Breast epithelium (tissue), 3 donors: ENCODE results near the gene PAX7.

Source experiments
- POLR2A ChIP-seq: fragments of 450-650 bp; IDR thresholded peaks from one replicate; pipeline ENCODE4 v1.6.1; 2016; ENCODE audit warnings: antibody characterized with exemption, mild to moderate bottlenecking, moderate library complexity
- POLR2AphosphoS5 ChIP-seq, 3 donors: sonication (generic); formaldehyde crosslinking; IDR thresholded peaks; one replicate each; pipeline ENCODE4 v1.6.1; 2017; ENCODE audit warnings: antibody characterized with exemption in 3 of 3

DNA sequence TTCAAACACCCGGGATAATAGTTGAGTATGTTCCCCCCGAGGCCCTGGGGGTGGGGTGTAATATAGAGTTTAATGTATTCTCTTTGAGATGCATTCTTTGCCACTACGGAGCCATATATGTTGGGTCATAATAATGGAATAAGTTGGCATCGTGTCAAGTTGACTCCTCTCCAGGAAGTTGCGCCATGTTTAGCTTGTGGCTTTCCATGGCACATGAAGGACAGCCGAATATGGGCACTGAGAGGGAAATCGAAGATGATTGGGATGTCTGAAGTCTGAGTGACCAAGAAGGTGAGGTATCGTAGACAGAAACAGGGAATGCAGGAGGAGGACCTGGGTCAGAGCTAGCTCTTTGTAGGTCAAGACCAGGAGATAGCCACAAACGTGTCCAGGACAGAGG, 92.6 kb downstream of the PAX7 start:
- TF ChIP-seq POLR2A (no peak), POLR2AphosphoS5 (IDR thresholded peaks at IDR 0.05) (no peak)
